Fibroblast of skin of right quadriceps (primary cell): ENCODE data around the gene PER1.
"Not testable (repeated sequence)": the region's sequence is repeated elsewhere in the genome, so short reads cannot be mapped to it uniquely, and the experiment has no call there.

ENCODE experiments used
- DNase-seq: peaks from one replicate; pipeline ENCODE4 v3.0.0-alpha.2; 2013

PER1 gene

DNA sequence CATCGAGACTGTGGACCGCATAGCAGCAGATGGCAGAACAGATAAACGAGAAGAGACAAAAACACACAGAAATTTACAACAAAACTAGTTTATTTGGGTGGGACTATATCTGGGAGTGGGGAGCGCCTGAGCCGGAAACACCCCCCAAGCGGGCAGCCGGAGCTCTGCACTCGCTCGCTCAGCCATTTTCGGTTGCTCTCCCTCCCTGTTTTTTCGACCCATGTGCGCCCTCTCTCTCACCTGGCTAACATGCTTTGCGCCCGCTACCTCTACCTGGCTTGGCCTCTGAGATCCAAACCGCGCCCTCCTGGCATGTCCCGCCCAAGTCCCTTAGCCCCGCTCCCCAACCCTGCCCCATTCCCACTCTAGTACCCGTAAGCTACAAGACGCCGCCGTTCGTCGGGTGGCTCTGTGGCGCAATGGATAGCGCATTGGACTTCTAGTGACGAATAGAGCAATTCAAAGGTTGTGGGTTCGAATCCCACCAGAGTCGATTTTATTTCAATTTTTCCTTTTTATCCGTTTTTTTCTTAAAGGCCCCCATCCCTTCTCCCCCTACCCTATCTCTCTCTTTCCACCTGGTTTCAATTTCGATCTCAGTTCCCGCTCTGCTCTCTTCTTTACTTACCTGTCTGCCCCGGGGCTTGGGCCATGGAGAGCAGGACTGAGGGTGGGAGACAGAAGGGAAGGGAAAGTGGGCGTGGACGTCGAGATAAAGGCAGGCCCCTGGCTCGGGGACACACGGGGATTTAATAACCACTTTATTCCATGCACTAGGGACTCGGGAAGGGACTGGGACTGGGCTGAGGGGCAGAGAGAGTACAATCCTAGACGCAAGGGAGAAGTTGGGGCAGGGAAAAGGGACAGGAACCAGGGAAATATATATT is 31.4 kb downstream of the PER1 start:
- DNase-seq, result peak; percentile 79

DNA sequence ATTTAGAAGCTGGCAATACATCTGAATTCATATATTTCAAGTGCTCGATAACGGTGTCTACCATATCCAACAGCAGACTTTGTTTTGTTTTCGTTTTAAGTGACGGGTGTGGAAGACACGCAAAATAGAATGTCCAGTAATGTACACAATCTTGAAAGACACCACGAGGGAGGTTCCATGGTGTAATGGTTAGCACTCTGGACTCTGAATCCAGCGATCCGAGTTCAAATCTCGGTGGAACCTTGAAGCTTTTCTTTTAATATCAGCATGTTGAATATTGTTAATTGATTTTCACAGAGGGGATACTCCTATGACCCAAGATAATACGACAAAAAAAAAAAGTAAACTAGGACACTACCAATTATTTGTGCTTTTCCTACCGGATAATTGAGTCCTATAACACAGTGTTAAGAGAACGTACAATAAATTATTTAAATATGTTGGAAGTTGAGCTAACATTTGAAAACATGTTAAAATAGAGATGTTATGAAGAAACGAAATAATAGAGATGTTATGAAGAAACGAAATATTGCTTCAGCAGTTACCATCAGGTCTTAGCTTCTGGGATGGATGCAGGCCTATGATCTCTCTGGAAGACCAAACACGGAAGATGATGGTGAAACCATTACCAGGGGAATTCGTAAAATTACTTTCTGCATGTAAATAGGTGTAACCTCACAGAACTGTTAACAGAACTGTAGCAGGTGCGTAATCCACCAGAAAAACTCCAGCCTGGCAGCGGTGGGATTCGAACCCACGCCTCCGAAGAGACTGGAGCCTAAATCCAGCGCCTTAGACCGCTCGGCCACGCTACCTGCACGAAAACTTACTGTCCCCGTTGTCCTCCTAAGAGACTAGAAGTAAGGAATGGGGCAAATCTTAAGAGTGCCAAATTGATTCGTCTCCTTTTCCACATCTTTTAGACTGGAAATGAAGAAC is 32.4 kb downstream of the PER1 start:
- peak; percentile 94 for DNase-seq

DNA sequence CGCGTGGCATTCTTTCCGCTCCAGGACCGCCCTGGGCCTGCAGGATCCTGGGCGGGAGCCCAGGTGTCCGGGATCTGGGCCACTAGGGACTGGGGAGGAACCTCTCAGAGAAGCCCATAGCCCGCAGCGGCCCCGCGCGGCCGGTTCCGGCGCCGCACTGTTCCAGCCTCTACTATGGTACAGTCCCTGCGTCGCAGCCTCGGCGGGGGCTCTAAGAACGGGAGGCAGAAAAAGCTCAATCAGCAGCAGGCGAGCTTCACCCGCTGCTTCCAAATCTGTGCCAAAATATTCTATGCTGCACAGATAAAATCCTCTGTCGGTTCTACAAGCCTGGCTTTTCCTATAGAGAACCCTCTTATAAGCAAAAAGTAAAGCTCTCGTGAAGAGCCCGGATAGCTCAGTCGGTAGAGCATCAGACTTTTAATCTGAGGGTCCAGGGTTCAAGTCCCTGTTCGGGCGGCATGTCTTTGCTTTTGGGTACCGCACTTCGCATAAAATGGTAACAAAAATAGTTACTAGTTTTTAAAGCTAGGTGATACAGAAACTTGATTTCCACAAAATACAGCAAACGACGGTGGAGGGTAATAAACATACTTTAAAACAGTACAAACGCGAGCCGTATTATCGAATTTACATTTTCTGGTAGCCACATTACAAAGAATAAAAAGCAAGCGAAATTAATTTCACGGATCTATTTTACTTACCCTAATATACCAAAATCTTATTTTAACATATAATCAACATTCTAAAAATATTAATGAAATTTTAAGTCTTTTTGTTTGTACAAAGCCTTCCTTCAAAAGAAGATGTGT is 33.2 kb downstream of the PER1 start:
- DNase-seq, result peak; percentile 83

DNA sequence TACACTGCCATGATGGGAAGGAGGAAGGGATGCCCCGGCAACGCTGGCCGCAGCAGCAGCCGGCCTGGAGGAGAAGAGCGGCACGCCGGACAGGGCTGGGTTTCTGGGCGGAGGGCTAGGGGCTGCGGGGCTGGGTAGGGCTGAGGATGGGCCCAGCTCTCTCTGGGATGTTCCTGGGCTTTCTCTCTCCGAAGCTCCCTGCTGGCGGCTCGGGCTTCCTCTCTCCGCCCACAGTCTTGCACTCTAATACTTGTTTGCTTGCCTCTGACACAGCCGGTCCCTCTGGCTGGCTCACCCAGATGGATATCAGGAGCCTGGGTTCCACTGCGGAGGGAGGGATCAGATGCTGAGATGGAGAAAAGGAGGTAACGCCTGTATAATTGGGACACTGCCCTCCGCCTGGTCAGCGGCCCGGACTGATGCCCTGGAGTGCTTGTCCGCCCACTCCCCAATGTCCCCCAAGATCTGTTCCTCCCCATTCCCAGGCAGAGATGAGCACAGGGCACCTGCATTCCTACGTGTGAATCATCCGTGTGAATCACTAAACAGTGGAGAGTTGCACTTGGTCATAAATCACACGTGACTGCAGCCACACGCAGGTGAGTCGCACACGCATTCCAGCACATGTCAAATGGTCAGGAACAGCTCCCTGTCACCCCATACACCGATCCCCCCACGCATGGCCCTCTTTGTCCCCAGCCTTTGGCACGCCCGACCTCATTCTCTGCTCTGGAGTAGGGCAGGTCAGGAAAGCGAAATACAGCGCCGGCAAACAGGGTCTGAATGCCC is 34.0 kb downstream of the PER1 start, which contains the start of gene ALOXE3:
TSS of gene ALOXE3 (minus strand) at position 535 of the 789 bp plus-strand sequence. CDS start at position 11, 524 bp downstream.
- DNase-seq, result peak; percentile 57

DNA sequence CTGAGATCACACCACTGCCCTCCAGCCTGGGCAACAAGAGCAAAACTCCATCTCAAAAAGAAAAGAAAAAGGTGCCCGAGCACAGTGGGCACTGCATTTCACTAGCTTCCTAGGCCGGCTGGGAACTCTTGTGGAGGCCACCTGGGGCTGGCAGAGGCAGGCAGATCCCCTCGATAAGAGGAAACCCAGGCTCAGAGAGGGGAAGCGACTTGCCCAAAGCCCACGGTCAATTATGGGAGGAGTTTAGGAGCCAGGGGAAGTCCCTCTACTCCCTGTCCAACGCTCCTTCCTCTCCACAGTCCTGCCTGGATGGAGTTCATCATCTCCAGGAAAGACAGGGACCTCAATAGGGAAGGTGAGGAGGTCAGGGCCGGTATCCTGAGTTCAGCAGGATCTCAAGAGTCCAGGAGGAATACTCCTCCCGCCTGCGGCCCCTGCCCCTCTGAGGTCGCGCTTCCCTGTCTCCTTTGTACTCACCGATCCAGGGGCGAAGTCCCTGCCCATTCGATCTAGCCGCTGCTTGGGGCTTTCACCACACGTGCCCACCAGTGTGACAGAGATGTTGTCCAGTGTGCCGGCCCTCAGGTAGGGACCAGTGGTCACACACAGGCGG is 34.7 kb downstream of the PER1 start:
- no peak for DNase-seq

DNA sequence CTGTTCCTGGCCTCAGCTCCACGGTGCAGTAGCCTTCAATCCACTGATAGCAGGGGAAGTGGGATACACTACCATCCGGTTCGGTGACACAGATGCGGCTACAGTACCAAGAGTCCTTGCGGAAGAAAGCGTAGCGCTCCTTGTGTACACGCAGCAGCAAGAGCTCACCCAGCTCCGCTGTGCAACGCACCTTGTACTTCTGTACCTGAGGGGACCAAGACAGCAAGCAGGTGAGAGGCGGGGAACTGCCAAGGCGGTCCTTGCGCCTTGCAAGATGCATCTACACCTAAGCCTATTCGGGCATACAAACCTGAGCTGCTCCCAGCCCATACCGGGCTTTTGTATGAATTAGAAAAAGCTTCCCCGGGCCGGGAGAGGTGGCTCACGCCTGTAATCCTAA is 35.4 kb downstream of the PER1 start:
- DNase-seq, result no peak

DNA sequence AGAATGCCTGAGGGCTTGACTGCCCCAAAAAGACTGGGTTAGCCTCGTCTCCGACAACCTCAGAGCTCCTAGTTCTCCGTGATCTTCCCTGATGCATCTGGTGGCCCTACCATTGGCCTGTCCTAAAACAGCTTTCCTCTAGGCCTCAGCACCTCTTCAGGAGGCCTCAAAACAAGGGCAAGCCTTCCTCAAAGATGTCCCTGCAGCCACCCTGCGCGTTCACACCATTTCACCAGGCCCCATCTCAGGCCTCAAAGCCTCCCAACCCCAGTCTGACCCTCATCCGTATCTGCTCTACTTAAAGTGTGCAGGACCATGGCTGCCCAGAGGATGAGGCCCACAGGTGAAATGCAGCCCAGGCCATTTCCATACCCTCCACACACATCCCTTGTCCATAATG is 41.3 kb downstream of the PER1 start:
- DNase-seq, result no peak

DNA sequence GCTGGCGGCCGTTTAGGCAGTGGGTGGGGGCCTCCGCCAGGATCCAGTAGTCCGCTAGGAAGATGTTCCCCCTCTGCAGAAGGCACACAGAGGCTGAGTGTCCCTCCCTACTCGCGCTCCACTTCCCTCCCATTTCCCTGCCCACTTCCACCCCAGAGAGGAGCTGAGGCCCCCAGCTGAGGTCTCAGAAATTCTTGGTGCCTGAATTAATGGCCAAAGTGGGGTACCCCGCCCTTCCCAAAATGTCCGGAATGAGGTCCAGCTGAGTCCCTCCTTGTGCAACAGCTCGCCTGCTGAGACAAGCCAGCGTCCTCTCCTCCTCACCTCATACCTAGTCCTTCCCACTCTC is 41.8 kb downstream of the PER1 start:
- DNase-seq, result no peak

DNA sequence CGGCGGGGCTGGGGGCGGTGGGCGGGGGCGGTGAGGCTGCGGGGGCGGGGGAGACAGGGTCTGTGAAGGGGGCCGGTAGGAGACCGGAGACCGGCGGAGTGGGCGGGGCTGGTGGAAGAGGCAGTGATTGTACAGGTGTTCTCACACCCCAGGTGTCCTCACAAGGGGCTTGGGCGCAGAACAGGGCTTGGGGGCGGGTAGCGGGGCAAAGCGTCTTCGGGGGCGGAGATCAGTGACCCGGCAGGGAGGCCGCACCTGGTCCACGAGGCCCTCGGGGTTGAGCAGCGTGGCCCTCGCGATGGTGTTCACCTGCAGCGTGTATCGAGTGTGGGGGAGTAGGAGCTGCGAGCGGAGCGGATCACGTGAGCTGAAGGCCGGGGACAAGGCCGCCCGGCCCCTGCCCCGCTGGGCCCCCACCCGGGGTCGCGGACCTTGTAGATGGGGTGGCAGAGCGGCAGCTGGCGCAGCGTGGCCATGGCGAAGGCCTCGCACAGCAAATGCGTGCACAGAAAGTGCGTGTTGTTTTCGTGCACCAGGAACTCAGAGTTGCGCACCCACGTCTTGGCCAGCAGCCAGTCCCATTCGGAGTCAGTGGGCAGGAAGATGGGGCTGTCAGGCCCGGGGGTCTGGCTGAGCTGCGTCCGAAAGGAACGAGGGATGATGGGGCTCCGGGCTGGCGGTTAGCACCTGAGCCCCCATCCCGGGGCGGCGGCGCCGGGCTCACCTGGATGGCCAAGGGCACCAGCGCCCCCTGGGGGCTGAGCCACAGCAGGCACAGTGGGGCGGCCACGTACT is 42.3 kb downstream of the PER1 start:
- DNase-seq, result no peak

DNA sequence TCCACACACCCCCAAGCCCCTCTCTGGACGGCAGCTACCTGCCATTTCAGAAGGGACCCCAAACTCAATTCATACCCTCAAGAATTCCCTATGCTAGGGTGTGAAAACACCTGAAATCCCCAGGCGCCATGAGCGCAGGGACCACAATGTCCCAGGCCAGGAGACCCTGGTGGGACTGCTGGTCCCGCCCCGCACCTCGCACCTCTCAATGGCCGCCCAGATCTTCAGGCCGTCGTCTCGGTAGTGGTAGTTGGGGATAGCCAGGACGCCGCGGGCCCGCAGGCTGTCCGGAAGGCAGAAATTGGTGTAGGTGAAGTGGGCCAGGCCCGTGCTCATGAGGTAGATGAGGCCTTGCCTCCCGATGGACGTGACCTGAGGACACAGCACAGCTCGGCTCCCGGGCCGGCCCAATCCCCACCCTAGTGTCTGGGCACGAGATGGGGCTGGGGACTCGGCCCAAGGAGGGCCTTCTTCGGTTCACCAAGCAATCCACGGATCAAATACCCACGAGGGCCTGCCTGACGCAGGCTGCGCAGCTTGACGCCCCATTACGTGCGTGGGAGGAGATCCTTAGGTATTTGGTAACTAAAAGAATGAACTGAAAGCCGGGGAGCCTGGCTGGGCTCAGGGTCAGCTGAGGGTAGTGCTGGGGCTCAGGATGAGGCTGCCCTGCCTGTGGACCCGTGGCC is 43.1 kb downstream of the PER1 start:
- DNase-seq, result no peak

DNA sequence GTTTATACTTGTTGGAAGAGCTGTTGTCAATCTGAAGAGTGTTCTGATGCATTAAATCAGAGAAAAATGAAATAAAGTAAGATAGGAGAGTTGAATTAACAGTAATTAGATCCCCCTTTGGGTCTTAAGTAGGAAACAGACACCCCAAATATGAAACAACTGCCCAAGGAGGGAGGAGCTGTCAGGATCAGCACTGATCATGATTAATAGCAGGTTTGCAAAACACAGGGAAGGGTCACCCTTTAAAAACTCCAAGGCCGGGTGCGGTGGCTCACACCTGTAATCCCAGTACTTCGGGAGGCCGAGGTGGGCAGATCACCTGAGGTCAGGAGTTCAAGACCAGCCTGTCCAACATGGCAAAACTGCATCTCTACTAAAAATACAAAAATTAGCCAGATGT is 45.2 kb downstream of the PER1 start:
- DNase-seq, result not testable (repeated sequence)

DNA sequence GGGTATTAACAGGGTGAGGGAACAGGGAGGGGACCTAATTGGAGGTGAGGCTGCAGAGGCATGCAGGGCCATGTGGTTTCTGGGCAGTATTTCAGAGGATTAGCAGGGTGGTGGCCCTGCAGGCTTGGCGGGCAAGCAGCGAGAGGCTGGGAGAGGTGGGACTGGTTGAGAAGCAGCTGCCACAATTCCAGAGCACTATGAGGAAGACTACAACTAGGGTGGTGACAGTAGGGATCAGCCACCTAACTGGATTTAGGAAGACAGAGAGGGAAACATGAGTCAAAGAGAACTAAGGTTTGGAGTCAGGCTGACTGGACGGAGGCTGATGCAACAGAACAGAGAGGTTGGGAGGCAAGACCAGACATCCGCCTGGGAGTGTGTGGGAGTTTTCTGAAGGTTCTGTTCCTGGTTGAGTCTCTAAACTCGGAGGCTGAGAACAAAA is 46.2 kb downstream of the PER1 start:
- DNase-seq, result peak; percentile 35

DNA sequence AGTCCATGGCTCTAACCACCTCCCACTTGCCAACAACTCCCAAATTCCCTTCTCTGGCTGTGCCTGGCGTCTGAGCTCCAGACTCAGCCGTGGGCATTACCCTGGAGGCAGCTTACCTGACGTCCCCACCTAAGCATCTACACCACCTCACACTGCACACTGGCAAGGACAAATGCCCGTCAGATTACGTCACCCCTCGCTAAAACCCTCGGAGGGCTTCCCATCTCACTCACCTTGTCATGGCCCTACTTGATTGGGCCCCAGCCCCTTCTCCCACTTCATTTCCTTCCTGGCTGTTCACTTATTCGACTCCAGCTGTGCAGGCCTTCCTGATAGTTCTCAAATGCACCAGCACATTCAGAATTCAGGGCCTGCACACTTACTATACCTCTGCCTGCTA is 47.3 kb downstream of the PER1 start:
- DNase-seq, result no peak

DNA sequence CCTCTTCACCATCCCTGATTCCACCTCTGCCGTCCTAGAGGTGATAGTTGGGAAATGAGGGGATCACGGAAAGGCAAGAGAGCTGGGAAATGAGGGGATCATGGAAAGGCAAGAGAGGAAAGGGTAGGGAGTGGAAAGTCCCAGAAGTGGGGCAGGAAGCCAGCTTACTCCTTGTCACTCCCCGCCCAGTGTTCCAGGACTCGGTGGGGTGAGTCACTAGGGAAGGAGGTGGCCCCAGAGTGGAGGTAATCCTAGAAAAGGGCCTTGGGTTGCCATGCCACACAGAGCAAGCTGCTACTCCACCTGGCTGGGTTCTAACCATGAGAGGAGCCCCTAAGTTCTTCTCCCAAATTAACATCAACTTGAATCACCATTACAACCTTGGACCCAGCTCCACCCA is 48.7 kb downstream of the PER1 start:
- no peak for DNase-seq

DNA sequence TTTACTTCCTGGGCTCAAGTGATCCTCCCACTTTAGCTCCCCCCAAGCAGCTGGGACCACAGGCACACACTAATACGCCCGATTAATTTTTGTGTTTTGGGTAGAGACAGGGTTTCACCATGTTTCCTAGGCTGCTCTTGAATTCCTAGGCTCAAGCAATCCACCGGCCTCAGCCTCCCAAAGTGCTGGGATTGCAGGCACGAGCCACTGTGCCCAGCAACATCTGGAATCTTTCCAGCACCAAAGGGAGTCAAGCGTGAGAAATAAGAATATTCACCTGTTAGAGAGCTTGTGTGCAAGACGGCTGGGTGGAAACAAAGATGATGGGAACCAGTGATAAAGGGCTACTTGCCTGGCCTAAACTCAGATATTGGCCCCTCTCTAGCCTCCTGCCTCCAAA is 50.5 kb downstream of the PER1 start:
- no peak for DNase-seq

DNA sequence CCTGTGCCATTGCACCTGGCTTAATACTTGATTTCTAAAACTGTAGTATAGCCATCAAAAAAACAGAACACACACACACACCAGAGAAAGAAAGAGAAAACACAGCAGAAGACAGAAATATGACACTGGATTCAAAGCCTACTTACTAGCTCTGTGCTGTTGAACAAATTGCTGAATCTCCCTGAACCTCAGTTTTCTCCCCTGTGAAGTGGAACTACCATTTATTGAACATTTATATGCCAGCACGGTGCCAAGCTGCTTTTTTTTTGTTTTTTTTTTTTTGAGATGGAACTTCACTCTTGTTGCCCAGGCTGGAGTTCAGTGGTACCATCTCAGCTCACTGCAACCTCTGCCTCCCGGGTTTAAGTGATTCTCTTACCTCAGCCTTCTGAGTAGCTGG is 51.4 kb downstream of the PER1 start:
- no peak for DNase-seq

DNA sequence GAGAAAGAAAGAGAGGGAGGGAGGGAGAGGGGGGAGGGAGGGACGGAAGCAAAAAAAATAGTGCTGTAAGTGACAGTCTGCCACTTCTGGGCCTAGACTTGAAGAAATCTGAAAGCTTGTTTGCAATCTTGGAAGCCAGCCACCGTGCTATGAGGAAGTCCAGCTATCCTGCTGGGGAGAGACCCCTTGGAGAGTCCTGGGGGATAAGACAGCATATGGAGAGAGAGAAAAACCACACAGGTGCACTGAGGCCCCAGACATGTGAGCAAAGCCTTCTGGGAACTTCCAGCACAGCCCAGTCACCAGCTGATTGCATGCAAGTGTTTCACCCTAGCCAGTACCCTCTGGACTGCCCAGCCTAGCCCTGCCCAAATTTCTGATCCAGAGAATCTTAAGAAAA is 52.1 kb downstream of the PER1 start:
- DNase-seq, result no peak

DNA sequence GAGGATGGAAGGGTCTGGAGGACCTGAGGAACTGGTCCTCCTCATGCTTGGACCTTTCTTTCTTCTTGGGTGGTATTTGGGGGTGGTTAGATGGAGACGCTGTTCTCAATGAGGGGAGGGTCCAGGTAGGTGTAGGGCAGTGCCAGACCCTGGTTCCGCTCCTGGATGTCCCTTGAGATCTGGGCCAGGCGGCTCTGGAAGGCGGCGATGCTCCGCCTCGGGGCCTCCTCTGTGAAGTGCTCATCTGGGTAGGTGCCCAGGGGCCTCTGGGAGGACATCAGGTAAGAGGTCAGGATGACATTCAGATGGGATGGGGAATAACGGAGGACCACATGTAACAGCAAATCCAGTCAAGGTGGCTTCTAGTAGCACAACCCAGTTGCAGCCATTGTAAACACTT is 55.7 kb downstream of the PER1 start:
- no peak for DNase-seq

DNA sequence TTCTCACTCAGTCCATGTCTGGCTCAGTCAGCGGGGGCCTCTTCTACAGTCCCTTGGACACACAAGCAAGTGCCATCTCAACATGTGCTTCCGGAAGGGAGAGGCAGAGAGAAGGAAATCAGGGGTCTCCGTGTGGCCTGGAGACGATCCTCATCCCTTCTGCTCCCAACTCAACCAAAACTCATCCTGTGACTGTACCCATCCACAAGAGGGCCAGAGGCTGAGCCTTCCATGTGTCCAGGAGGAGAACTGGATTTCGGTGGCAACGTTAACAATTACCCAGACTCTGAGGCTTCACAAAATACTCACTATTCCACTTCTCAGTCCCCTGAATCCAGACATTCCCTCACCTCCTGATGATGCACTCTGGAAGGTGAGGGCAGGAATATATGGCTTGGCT is 56.8 kb downstream of the PER1 start:
- no peak for DNase-seq

DNA sequence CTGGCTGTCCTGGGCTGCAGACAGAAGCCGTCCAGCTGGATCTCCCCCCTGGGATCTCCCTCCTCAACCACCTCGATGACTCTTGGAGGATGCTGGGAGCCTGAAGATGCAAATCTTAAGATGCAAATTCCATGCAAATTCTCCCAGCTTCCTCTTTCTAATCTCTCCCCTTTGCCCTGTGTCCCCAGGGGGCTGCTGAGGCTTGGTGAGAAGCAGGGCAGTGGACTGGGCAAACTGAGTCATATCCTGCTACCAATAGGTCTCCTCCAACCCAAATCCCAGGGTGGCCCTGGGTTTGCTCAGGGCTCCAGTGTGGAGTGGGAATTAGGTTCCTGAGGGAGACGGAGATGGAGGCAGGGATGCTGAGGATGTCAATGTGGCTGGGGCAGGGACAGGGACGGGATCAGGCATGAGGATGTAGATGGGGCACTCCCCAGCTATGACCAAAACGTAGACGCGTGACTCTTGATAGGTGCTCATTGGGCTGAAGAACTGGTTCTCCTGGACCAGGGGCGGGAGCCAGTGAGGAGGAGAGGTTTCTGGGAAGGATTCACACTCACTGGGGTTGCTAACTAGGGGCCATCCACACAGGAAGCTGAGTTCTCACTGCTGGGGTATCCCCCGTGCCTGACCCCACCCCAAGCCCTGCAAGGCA is 61.0 kb downstream of the PER1 start:
- no peak for DNase-seq
